HUES6 (cell line): ENCODE results near the gene OTUD5.
A peak's percentile ranks its signal among the peaks of the same experiment; 100 is the strongest.

ENCODE experiments used
- H3K27ac ChIP-seq: 2 replicates; pipeline ENCODE4 v1.7.0; 2013; ENCODE audit warnings: low read depth, mild to moderate bottlenecking, low read length, inconsistent platforms
- H3K27me3 ChIP-seq: 2 replicates; pipeline ENCODE4 v1.6.1; 2013; ENCODE audit warnings: low read length; ENCODE audit not compliant: control insufficient read depth, insufficient read depth
- H3K36me3 ChIP-seq: 2 replicates; pipeline ENCODE4 v1.6.1; 2013; ENCODE audit warnings: low read length; ENCODE audit not compliant: control insufficient read depth, insufficient read depth
- H3K4me1 ChIP-seq: 2 replicates; pipeline ENCODE4 v1.6.1; 2013; ENCODE audit warnings: low read length; ENCODE audit not compliant: control insufficient read depth, insufficient read depth
- H3K4me3 ChIP-seq: 2 replicates; pipeline ENCODE4 v1.5.1; 2013; ENCODE audit warnings: low read depth, low read length
- H3K9ac ChIP-seq: one replicate; pipeline ENCODE4 v1.6.1; 2013; ENCODE audit warnings: mild to moderate bottlenecking, low read length
- H3K9me3 ChIP-seq: 2 replicates; pipeline ENCODE4 v1.6.1; 2013; ENCODE audit warnings: low read depth, low read length; ENCODE audit not compliant: control insufficient read depth, insufficient read depth

OTUD5 gene

DNA sequence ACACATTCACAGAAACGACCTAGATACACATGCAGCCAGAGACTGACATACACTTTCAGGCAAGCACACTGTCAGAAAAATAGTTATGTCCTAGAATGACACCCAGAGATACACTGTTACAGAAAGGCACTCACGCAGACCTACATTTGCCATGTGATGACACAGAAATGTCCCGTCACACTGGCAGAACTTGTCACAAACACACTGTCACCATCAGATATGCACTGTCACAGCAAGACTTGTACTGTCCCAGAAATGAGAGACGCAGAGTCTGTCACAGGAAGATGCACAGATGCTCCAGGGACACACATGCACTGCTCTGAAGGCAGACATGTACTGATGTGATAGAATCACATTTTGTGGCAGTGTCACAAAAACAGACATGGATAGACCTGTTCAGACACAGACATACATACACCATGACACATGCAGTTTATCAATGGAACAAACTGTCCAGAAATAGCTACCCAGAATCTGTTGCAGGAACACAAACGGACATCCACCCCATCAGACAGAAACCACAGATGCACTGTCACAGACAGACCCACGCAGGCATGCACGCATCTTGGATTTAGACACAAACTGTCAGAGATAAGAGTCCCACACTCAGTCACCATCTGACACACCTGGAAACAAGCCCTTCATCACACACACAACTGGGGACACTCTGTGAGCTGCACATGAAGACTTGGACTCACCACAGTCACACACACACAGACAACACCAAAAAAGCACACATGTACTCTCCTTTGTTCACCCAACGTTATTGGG lies 37.3 kb downstream of the OTUD5 start:
- Histone ChIP-seq H3K4me3 (peak overlapping the region; percentile 79), H3K36me3 (peaks cover 56% of the 10 kb centered on the region), H3K9ac (peak overlapping the region; percentile 86), H3K4me1 (peaks cover 26% of the 10 kb centered on the region; the same call in 1 of the 2 replicates), H3K9me3 (peaks cover 4% of the 10 kb centered on the region; the same call in 1 of the 2 replicates), H3K27ac (peak overlapping the region; percentile 95; the same call in 1 of the 2 replicates), H3K27me3 (no peaks in the 10 kb centered on the region)

DNA sequence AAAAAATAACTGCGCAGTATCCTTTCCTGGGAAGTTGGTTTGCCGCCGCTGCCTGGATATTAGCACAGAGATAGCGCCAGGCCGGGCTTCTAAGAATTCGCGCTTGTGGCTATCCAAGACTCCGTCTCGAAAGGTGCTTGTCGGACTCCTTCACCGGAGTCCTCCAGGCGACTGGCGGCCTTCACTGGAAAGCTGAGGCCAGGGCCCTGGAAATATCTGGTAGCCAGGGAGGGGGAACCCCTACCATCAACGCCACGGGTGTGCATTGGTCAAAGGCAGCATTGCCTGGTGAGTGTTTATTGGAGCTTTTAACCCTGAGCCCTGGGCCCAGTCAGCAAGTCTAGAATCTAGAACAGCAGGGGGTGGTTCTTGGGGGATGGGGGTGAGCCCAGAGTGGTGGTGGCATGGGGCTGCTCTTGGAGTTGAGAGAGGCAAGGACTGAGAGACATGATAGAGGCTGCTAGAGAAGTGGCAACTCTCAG lies 38.0 kb downstream of the OTUD5 start:
- Histone ChIP-seq H3K9ac (peak overlapping the region; percentile 86), H3K27me3 (no peaks in the 10 kb centered on the region), H3K4me3 (peak overlapping the region; percentile 79), H3K9me3 (peaks cover 6% of the 10 kb centered on the region; the same call in 1 of the 2 replicates), H3K27ac (peak overlapping the region; percentile 95), H3K4me1 (peaks cover 26% of the 10 kb centered on the region), H3K36me3 (peaks cover 61% of the 10 kb centered on the region)

DNA sequence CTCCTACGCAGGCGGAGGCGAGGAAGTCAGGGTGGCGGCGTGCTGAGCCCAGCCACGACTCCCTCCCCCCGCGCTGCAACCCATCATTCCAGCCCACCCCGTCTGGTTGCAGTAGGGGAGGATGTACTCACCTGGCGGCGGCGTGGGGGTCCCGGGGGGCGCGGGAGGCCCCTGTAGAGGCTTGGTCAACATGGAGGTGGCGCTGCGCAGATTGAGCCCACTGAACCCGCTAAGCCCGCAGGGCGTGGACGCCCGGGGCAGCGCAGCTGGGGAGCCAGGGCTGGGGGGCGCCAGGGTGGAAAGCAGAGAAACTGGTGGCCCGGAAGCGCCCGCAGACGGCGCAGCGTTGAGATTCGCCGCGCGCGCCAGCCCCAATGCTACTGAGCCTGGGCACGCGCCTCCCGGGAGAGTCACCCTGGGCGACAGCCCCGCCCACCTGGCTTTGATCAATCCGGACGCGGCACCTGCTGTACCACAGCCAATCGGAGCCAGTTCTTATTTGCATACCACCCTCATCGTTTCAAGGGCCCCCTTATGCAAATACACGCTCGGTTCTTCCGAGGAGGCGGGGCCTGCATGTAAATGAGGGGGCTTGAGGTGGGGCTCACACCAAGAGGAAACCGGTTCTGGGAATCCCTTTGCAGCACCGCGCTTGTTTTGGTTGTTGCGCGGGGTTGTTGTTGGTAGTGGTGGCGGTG lies 38.6 kb downstream of the OTUD5 start, which contains the start of gene PIM2:
PIM2 (minus strand) TSS at position 382 of the 698 bp plus-strand sequence; CDS start at position 192, 190 bp downstream.
- Histone ChIP-seq H3K27me3 (no peaks in the 10 kb centered on the region), H3K9ac (peak within 1 kb of the TSS; percentile 95), H3K36me3 (peaks cover 61% of the 10 kb centered on the region), H3K4me1 (peaks cover 26% of the 10 kb centered on the region), H3K9me3 (peaks cover 6% of the 10 kb centered on the region; the same call in 1 of the 2 replicates), H3K4me3 (peak within 1 kb of the TSS; percentile 79), H3K27ac (peak within 1 kb of the TSS; percentile 95)

DNA sequence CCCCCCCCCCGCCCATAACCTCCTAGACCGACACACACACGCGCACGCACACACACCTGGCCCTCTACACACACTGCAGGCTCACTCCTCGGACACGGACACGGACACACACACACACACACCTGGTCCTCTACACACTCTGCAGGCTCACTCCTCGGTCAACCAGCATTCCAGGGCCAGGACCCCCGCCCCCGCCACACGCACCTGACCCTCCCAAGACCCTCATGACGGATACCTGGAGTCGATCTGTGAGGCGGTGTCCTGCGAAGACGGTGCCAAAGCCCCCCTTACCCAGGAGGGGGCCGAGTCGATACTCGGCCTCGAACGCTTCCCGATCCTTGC lies 39.1 kb downstream of the OTUD5 start:
- H3K4me3 ChIP-seq: peak overlapping the region; percentile 79
- peaks cover 61% of the 10 kb centered on the region for H3K36me3 ChIP-seq
- peaks cover 26% of the 10 kb centered on the region for H3K4me1 ChIP-seq
- no peaks in the 10 kb centered on the region for H3K27me3 ChIP-seq
- peak overlapping the region; percentile 95 for H3K27ac ChIP-seq
- peak overlapping the region; percentile 95 for H3K9ac ChIP-seq
- peaks cover 2% of the 10 kb centered on the region; the same call in 1 of the 2 replicates for H3K9me3 ChIP-seq

DNA sequence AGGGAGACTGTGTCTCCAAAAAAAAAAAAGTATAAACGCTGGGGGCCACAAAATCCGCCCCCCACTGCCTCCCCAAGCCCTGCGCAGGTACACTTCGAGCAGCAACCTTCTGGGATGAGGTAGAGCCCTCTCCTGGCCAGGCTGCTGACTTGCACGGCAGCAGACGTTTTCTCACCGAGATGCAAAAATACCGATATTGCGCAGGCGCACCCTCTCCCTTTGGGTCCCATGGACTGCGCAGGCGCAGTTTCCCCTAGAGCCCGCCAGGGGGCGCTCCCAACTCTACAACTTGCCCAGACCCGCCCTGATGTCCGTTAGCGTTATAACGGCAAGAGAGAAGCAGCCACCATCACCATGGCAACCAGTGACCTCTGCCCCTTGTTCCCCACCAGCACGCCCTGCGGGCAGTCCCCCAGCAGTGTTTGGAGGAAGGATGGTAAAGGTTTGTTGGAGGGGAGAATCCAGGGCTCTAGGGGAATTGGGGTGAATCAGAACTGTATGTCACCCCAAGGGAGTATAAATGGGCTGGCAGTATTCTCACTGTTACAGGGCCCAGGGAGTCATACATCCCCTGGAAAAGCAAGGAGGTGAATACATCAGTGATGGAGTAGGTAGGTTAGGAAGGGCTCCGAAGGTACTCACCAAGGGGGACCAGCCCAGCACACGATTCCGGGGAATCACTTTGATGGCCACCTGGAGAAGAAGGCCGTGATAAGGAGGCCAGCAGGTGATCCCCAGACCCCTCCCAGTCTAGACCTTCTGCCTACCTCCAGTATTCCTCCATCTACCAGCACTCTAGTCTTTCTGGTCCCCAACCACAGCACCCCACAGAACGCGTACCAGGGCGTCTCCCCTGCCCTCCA lies 40.0 kb downstream of the OTUD5 start:
- Histone ChIP-seq H3K27me3 (no peaks in the 10 kb centered on the region), H3K27ac (no peak overlapping the region; the same call in 1 of the 2 replicates), H3K4me3 (peak overlapping the region; percentile 79), H3K9me3 (peaks cover 2% of the 10 kb centered on the region; the same call in 1 of the 2 replicates), H3K4me1 (peaks cover 26% of the 10 kb centered on the region), H3K9ac (peak overlapping the region; percentile 95), H3K36me3 (peaks cover 62% of the 10 kb centered on the region)

DNA sequence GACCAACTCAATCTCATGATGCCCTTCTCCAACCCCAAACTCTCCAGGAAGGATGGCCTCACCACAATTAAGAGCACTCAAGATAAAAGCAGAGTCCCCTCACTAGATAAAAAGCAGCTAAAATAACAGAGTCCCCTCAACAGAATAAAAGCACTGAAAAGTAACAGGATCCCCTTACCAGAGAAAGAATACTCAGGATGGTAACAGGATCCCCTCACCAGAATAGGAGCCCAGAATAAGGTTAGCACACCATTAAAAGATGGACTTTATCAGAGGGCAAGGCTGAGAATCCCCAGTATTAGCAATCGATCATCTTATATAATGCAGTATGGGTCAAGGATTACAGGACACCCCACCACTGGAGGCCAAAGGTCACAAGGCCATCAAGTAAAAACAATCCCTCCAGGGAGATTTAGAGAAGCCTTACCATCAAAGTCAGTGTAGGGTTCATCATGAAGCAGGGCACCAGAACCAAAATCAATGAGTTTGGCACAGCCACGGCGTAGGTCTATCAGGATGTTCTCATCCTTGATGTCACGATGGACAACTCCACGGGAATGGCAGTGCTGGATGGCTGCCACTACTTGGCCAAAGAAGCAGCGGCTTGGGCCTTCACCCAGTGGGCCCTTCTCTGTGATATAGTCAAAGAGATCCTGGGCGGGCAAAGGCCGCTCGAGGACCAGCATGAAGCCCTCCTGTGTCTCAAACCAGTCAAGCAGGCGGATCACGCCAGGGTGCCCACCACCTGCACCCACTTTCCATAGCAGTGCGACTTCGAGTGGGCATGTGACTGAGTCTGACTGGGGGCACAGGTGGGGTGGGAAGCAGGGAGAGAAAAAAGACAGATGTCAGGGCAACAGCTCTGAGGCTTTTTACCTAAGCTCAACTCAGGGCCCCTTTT lies 42.6 kb downstream of the OTUD5 start:
- Histone ChIP-seq H3K27me3 (no peaks in the 10 kb centered on the region), H3K4me3 (peak overlapping the region; percentile 27), H3K9me3 (peaks cover 2% of the 10 kb centered on the region; the same call in 1 of the 2 replicates), H3K9ac (peak overlapping the region; percentile 6), H3K4me1 (peaks cover 8% of the 10 kb centered on the region), H3K36me3 (peaks cover 58% of the 10 kb centered on the region), H3K27ac (no peak overlapping the region)

DNA sequence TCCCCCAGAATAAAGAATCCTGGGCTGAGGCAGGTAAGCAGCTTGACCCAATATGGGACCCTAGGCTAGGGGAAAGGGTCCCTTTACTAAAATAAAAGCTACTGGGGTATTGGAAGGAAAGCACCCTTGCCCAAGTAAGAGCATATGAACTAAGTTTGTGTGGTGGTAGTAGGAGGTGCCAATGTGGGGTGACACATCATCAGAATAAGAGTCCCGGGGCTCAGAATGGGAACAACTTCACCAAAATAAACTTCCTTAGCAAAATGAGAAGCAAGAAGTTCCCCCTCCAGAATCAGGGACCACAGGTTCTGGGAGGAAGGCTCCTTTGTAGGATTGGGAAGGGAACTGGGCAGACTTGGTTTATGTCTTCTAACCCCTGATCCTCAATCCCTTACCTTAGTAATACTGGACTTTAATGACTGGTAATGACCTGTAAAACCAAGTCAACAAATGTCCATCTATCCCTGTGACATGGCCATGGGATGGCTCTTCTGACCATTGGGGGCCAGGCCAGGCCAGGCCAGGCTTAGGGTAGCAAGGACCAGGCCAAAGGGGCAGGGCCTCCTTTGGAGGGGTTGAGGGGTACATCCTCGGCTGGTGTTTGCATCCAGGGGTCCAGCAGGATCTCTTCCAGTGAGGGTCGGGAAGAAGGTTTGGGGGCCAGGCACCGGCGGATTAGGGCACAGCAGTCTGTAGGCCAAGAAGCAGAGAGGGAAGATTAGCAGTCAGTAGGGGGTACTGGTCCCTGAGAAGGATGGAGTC lies 43.6 kb downstream of the OTUD5 start:
- Histone ChIP-seq H3K27me3 (no peaks in the 10 kb centered on the region), H3K9me3 (peaks cover 2% of the 10 kb centered on the region; the same call in 1 of the 2 replicates), H3K9ac (no peak overlapping the region), H3K27ac (no peak overlapping the region), H3K4me1 (peaks cover 6% of the 10 kb centered on the region), H3K4me3 (peak overlapping the region; percentile 17; the same call in 1 of the 2 replicates), H3K36me3 (peaks cover 62% of the 10 kb centered on the region)

DNA sequence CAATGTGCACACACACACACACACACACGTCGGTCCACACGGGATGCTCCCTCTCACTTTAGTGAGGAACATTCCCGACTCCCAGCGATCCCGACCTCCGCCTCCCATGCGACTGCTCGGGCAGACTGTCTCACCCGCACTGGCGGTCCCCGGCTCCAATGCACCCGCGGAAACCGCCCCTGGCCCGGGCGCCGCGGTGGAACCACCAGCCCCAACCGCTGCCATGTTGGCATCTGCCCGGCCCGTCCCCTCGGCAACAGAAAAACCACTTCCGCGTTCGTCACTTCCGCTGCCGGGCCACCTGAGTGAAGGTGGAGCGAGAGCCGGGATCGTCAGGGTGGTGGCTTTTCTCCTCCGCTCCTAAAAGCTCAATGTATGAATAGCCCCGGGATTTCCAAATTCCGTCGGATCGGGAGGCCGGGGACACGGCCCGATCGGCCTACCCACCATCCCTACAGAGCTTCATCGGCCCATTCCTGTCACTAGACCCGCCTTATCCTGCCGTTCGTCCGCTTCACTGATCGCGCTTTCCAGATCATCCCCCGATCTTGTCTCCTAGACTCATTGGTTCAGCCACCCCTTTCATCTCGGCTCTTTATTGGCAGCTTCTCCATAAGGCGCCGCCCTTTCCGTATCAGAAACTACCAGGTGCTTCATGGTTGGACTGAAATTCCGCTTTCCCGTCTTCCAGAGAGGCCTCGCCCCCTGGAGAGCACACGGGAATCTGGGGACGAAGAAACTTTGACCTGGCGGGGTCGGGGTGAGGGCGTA lies 45.8 kb downstream of the OTUD5 start, which contains the start of gene SLC35A2:
SLC35A2 (minus strand) TSS at position 235 of the 771 bp plus-strand sequence; CDS start at position 225, 10 bp downstream.
- H3K27ac ChIP-seq: peak within 1 kb of the TSS; percentile 24; the same call in 1 of the 2 replicates
- H3K4me3 ChIP-seq: peak within 1 kb of the TSS; percentile 67
- H3K4me1 ChIP-seq: peaks cover 6% of the 10 kb centered on the region
- H3K27me3 ChIP-seq: peaks cover under 1% of the 10 kb centered on the region; the same call in 1 of the 2 replicates
- peak within 1 kb of the TSS; percentile 72 for H3K9ac ChIP-seq
- peaks cover 2% of the 10 kb centered on the region; the same call in 1 of the 2 replicates for H3K9me3 ChIP-seq
- peaks cover 47% of the 10 kb centered on the region for H3K36me3 ChIP-seq
